ENCODE measurements around the gene TGFBI. TPM values are rescaled to one million over a fixed set of nuclear protein-coding genes. Genes with fewer than 3 reads are reported as not detected.
A peak's percentile ranks its signal among the peaks of the same experiment; 100 is the strongest.

Gene TGFBI
- total RNA-seq, 1 donor from 2014 or later = 453 TPM

GRCh38 chr5:136016945-136017530 lies 11.8 kb upstream of the TGFBI start:
- TF ChIP-seq, protein P1, sequence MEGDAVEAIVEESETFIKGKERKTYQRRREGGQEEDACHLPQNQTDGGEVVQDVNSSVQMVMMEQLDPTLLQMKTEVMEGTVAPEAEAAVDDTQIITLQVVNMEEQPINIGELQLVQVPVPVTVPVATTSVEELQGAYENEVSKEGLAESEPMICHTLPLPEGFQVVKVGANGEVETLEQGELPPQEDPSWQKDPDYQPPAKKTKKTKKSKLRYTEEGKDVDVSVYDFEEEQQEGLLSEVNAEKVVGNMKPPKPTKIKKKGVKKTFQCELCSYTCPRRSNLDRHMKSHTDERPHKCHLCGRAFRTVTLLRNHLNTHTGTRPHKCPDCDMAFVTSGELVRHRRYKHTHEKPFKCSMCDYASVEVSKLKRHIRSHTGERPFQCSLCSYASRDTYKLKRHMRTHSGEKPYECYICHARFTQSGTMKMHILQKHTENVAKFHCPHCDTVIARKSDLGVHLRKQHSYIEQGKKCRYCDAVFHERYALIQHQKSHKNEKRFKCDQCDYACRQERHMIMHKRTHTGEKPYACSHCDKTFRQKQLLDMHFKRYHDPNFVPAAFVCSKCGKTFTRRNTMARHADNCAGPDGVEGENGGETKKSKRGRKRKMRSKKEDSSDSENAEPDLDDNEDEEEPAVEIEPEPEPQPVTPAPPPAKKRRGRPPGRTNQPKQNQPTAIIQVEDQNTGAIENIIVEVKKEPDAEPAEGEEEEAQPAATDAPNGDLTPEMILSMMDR (IDR thresholded peaks at IDR 0.05; ENCODE audit: insufficient read depth, low read length, poor library complexity, severe bottlenecking) = peak; percentile 3
- Histone ChIP-seq H3K27me3 (ENCODE audit: control insufficient read depth, insufficient read depth, low read length) (no peaks in the 10 kb centered on the region), H3K36me3 (ENCODE audit: control insufficient read depth, insufficient read depth, low read length) (no peaks in the 10 kb centered on the region), H3K4me3 (ENCODE audit: low read depth, low read length) (no peak overlapping the region)
- peak; percentile 86 for DNase-seq (ENCODE audit: low read depth)

GRCh38 chr5:136018814-136019783 lies 9.7 kb upstream of the TGFBI start:
- no peak for DNase-seq (ENCODE audit: low read depth)
- Histone ChIP-seq H3K4me3 (ENCODE audit: low read depth, low read length) (no peak overlapping the region), H3K27me3 (ENCODE audit: control insufficient read depth, insufficient read depth, low read length) (no peaks in the 10 kb centered on the region), H3K36me3 (ENCODE audit: control insufficient read depth, insufficient read depth, low read length) (no peaks in the 10 kb centered on the region)
- TF ChIP-seq, protein P1 (IDR thresholded peaks at IDR 0.05; ENCODE audit: insufficient read depth, low read length, poor library complexity, severe bottlenecking) = no peak

DNA sequence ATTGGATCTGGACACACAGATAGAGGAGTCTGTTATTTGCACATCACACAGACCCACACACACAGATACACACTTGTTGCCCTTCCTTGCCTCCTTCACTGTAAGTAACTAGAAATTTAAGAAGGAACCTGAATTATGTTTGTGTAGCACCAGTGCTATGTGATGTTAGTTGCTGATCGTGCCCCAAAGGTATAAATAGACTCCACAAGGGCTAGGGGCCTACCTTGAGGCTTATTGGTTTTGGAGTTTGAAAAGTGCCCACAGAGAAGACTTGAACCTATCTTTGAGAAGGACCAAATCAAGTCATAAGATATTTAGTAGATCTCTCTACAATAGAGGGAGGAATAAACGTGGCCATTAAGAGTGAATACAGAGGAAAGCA lies 8.8 kb upstream of the TGFBI start:
- no peak for DNase-seq (ENCODE audit: low read depth)
- Histone ChIP-seq H3K36me3 (ENCODE audit: control insufficient read depth, insufficient read depth, low read length) (no peaks in the 10 kb centered on the region), H3K27me3 (ENCODE audit: control insufficient read depth, insufficient read depth, low read length) (no peaks in the 10 kb centered on the region), H3K4me3 (ENCODE audit: low read depth, low read length) (no peak overlapping the region)
- TF ChIP-seq, protein P1 (IDR thresholded peaks at IDR 0.05; ENCODE audit: insufficient read depth, low read length, poor library complexity, severe bottlenecking) = no peak

DNA sequence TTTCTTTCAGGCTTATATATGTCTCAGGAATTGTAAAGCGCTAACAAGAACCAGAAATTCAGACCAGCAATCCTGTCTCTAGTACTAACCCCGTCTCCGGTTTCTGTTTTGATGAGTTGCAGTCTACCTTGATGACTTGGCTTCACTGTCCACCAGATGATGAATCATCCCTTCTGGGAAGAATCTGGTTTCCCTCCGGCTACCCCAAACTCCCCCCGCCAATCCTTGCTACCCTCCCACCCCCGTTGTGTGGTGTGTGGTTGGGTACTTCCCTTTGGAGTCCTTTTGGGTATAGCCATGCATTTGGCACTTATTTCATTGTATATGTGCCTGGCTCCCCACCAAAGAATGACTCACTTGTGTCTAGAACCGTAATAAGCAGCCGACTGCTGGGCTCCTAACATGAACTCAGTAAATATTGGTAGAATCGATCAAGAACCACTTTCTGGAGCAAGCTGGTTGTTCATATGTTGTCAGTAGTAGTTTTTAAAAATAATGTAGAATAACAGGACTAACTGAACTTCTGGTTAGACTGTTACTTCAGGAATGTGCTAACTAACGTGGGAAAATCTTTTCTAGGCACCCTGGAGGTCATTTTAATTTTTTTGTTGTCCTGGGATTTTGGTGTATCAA lies 8.3 kb upstream of the TGFBI start:
- TF ChIP-seq, protein P1 (IDR thresholded peaks at IDR 0.05; ENCODE audit: insufficient read depth, low read length, poor library complexity, severe bottlenecking) = no peak
- Histone ChIP-seq H3K4me3 (ENCODE audit: low read depth, low read length) (no peak overlapping the region), H3K27me3 (ENCODE audit: control insufficient read depth, insufficient read depth, low read length) (no peaks in the 10 kb centered on the region), H3K36me3 (ENCODE audit: control insufficient read depth, insufficient read depth, low read length) (no peaks in the 10 kb centered on the region)
- peak; percentile 87 for DNase-seq (ENCODE audit: low read depth)

DNA sequence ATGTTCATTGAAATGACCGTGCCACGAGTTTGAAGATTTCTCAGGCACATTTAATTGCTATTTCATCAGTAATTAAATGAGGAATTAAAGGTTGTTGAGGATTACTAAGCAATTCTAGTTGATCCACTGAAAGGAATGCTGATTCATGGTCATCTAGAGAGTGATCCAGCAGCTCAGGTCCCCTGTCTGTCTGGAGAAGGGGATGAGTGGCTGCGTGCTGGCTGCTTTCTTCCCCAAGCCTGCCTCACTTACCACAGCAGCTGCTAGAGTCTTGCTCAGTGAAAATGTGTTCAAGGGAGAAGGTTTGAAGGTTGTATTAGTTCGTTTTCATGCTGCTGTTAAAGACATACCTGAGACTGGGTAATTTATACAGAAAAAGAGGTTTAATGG lies 7.8 kb upstream of the TGFBI start:
- Histone ChIP-seq H3K36me3 (ENCODE audit: control insufficient read depth, insufficient read depth, low read length) (no peaks in the 10 kb centered on the region), H3K27me3 (ENCODE audit: control insufficient read depth, insufficient read depth, low read length) (no peaks in the 10 kb centered on the region), H3K4me3 (ENCODE audit: low read depth, low read length) (no peak overlapping the region)
- DNase-seq (ENCODE audit: low read depth) = no peak
- TF ChIP-seq, protein P1 (IDR thresholded peaks at IDR 0.05; ENCODE audit: insufficient read depth, low read length, poor library complexity, severe bottlenecking) = no peak
